ENCODE results near the gene CORO2B.

GRCh38 chr15:68646696-68647095, 67.9 kb downstream of the CORO2B start:
- no peak for TF ChIP-seq CTCF (conservative IDR thresholded peaks at IDR 0.05; ENCODE audit: low read depth, low read length)
- TF ChIP-seq EZH2 (IDR thresholded peaks at IDR 0.05; ENCODE audit: borderline replicate concordance, low read depth, low read length, poor library complexity, severe bottlenecking), result no peak

Measured in A673 (cell line).